ENCODE data around the gene RPAP2. TPM values are rescaled to one million over a fixed set of nuclear protein-coding genes. Genes with fewer than 3 reads are reported as not detected.
"Not testable (repeated sequence)": the region's sequence is repeated elsewhere in the genome, so short reads cannot be mapped to it uniquely, and the experiment has no call there.

Gene RPAP2
- total RNA-seq, 2 donors from 2014 or later, result 16.7 to 23.5 TPM

GRCh38 chr1:92425617-92426016, 126.8 kb downstream of the RPAP2 start:
- no peak for TF ChIP-seq CTCF (IDR thresholded peaks at IDR 0.05)
- DNase-seq, result no peak
- Histone ChIP-seq H3K4me3 (no peak overlapping the region), H3K9me3 (no peaks in the 10 kb centered on the region), H3K27me3 (no peaks in the 10 kb centered on the region), H3K4me1 (no peaks in the 10 kb centered on the region), H3K27ac (no peak overlapping the region), H3K36me3 (no peaks in the 10 kb centered on the region), H3K9ac (ENCODE audit: low read depth in 2 of 2, low read length in 2 of 2) (no peak overlapping the region)
- intact Hi-C loops (cut with DNase I), result no loop called here

GRCh38 chr1:92430030-92430429, 131.2 kb downstream of the RPAP2 start:
- no peak for DNase-seq

GRCh38 chr1:92434572-92434971, 135.7 kb downstream of the RPAP2 start:
- H3K4me1 ChIP-seq; H3K9me3 ChIP-seq; DNase-seq; H3K27ac ChIP-seq; H3K4me3 ChIP-seq; H3K9ac ChIP-seq (ENCODE audit: low read depth in 2 of 2, low read length in 2 of 2); intact Hi-C loops (cut with DNase I); H3K36me3 ChIP-seq; H3K27me3 ChIP-seq: not testable (repeated sequence)

More at GRCh38 chr1:92430030-92430429, 131.2 kb downstream of the RPAP2 start:
- intact Hi-C loops (cut with DNase I), result no loop called here
- Histone ChIP-seq H3K27me3 (no peaks in the 10 kb centered on the region), H3K27ac (no peak overlapping the region), H3K9ac (ENCODE audit: low read depth in 2 of 2, low read length in 2 of 2) (no peak overlapping the region), H3K36me3 (no peaks in the 10 kb centered on the region), H3K4me3 (no peak overlapping the region), H3K9me3 (no peaks in the 10 kb centered on the region), H3K4me1 (no peaks in the 10 kb centered on the region)
- TF ChIP-seq CTCF (IDR thresholded peaks at IDR 0.05), result no peak

GRCh38 chr1:92439291-92439690, 140.4 kb downstream of the RPAP2 start:
- H3K27me3 ChIP-seq, result no peaks in the 10 kb centered on the region
- H3K4me1 ChIP-seq, result no peaks in the 10 kb centered on the region
- H3K9me3 ChIP-seq, result no peaks in the 10 kb centered on the region
- no peak for DNase-seq
- TF ChIP-seq CTCF (IDR thresholded peaks at IDR 0.05), result no peak
- no peak overlapping the region for H3K27ac ChIP-seq
- intact Hi-C loops (cut with DNase I), result no loop called here
- H3K4me3 ChIP-seq, result no peak overlapping the region
- no peaks in the 10 kb centered on the region for H3K36me3 ChIP-seq
- no peak overlapping the region for H3K9ac ChIP-seq (ENCODE audit: low read depth in 2 of 2, low read length in 2 of 2)

- H3K27ac ChIP-seq, result no peak overlapping the region
- H3K36me3 ChIP-seq, result no peaks in the 10 kb centered on the region
- DNase-seq, result no peak
- H3K27me3 ChIP-seq, result no peaks in the 10 kb centered on the region
- H3K4me3 ChIP-seq, result peak overlapping the region; percentile 20
- H3K9me3 ChIP-seq, result no peaks in the 10 kb centered on the region
- H3K9ac ChIP-seq (ENCODE audit: low read depth in 2 of 2, low read length in 2 of 2), result no peak overlapping the region
- no peak for TF ChIP-seq CTCF (IDR thresholded peaks at IDR 0.05)
- intact Hi-C loops (cut with DNase I), result no loop called here
- no peaks in the 10 kb centered on the region for H3K4me1 ChIP-seq
Measured at GRCh38 chr1:92441316-92441696, 142.4 kb downstream of the RPAP2 start.

- H3K4me3 ChIP-seq, result peak overlapping the region; percentile 20
- no peaks in the 10 kb centered on the region for H3K4me1 ChIP-seq
- H3K36me3 ChIP-seq, result no peaks in the 10 kb centered on the region
- no peaks in the 10 kb centered on the region for H3K9me3 ChIP-seq
- TF ChIP-seq CTCF (IDR thresholded peaks at IDR 0.05), result no peak
- no peak overlapping the region for H3K27ac ChIP-seq
- intact Hi-C loops (cut with DNase I), result no loop called here
- H3K27me3 ChIP-seq, result no peaks in the 10 kb centered on the region
- DNase-seq, result peak; percentile 85
- H3K9ac ChIP-seq (ENCODE audit: low read depth in 2 of 2, low read length in 2 of 2), result no peak overlapping the region
Measured at GRCh38 chr1:92441697-92442342, 143.0 kb downstream of the RPAP2 start.
